HL-60 (cell line): ENCODE results near the gene PLEKHG3.

Source experiments
- CTCF ChIP-seq: IDR thresholded peaks from one replicate; pipeline ENCODE4 v1.5.1; 2011; ENCODE audit warnings: low read length, control low read depth, inconsistent platforms; ENCODE audit not compliant: insufficient read depth
- GABPA ChIP-seq: IDR thresholded peaks from 2 replicates; pipeline ENCODE4 v1.6.1; 2012; ENCODE audit warnings: low read depth
- POLR2AphosphoS5 ChIP-seq: IDR thresholded peaks from 2 replicates; pipeline ENCODE4 v1.6.1; 2012; ENCODE audit warnings: low read depth
- REST ChIP-seq: IDR thresholded peaks from 2 replicates; pipeline ENCODE4 v1.6.1; 2012; ENCODE audit warnings: low read depth; ENCODE audit not compliant: insufficient replicate concordance
- SPI1 ChIP-seq: IDR thresholded peaks from 2 replicates; pipeline ENCODE4 v1.6.1; 2012; ENCODE audit warnings: low read depth, mild to moderate bottlenecking, borderline replicate concordance

GRCh38 chr14:64718762-64719161, 14.5 kb downstream of the PLEKHG3 start:
- TF ChIP-seq CTCF, result no peak
- no peak for TF ChIP-seq POLR2AphosphoS5
- TF ChIP-seq GABPA, result no peak
- TF ChIP-seq SPI1, result no peak
- TF ChIP-seq REST, result no peak
